IMR-90 (cell line): ENCODE measurements around the gene IGF2BP3.

Experiments
- BHLHE40 ChIP-seq: fragments of 150-350 bp; IDR thresholded peaks from 2 replicates; pipeline ENCODE4 v1.6.1; 2016; ENCODE audit warnings: mild to moderate bottlenecking, low read depth, low read length
- CEBPB ChIP-seq: IDR thresholded peaks from 2 replicates; pipeline ENCODE4 v1.6.1; 2012; ENCODE audit warnings: low read depth, low read length, improper control_type of control experiment
- CTCF ChIP-seq: conservative IDR thresholded peaks from 2 replicates; pipeline ENCODE4 v1.5.1; 2012; ENCODE audit warnings: mild to moderate bottlenecking, low read depth, low read length, improper control_type of control experiment
- MAFK ChIP-seq: IDR thresholded peaks from 2 replicates; pipeline ENCODE4 v1.6.1; 2012; ENCODE audit warnings: low read depth, low read length, improper control_type of control experiment
- MXI1 ChIP-seq: IDR thresholded peaks from 2 replicates; pipeline ENCODE4 v1.6.1; 2012; ENCODE audit warnings: low read depth, mild to moderate bottlenecking, low read length, moderate library complexity, borderline replicate concordance
- POLR2A ChIP-seq: IDR thresholded peaks from 2 replicates; pipeline ENCODE4 v1.6.1; 2012; ENCODE audit warnings: mild to moderate bottlenecking, low read depth, low read length
- RAD21 ChIP-seq: IDR thresholded peaks from 2 replicates; pipeline ENCODE4 v1.6.1; 2012; ENCODE audit warnings: low read length, improper control_type of control experiment
- RFX5 ChIP-seq: IDR thresholded peaks from 2 replicates; pipeline ENCODE4 v1.8.0; 2012; ENCODE audit warnings: low read depth, mild to moderate bottlenecking, low read length, moderate library complexity
- SMC3 ChIP-seq: fragments of 150-350 bp; IDR thresholded peaks from 2 replicates; pipeline ENCODE4 v1.6.1; 2016; ENCODE audit warnings: low read depth, mild to moderate bottlenecking, antibody characterized with exemption, low read length, moderate library complexity
- USF2 ChIP-seq: fragments of 150-350 bp; IDR thresholded peaks from 2 replicates; pipeline ENCODE4 v1.6.1; 2017; ENCODE audit warnings: mild to moderate bottlenecking, antibody characterized with exemption, low read length, low read depth

GRCh38 chr7:23378996-23379395, 91.3 kb downstream of the IGF2BP3 start:
- TF ChIP-seq CTCF (no peak), BHLHE40 (no peak), POLR2A (no peak), RFX5 (no peak), MXI1 (no peak), MAFK (no peak), SMC3 (no peak), CEBPB (no peak), RAD21 (no peak), USF2 (no peak)
